Esophagus muscularis mucosa (tissue), 4 donors: Measurements from ENCODE around the gene PET117. TPM values are rescaled to one million over a fixed set of nuclear protein-coding genes. Genes with fewer than 3 reads are reported as not detected.
"Not testable (repeated sequence)": the region's sequence is repeated elsewhere in the genome, so short reads cannot be mapped to it uniquely, and the experiment has no call there.

Experiments used
- DNase-seq: peaks from one replicate; pipeline ENCODE4 v3.0.0-alpha.2; 2017; ENCODE audit errors: extremely low spot score
- H3K27ac ChIP-seq, 4 donors: fragments of 200-600 bp; sonication (generic); replicated peaks in 1 of 4; 1 replicate in 3 of 4; 2 replicates in 1 of 4; pipeline ENCODE4 v1.5.1; 2016 to 2019; ENCODE audit warnings: mild to moderate bottlenecking in 1 of 4
- H3K27me3 ChIP-seq, 4 donors: fragments of 200-600 bp; sonication (generic); one replicate each; pipeline versions ENCODE4 v1.5.1 to v1.6.0; 2016 to 2019
- H3K36me3 ChIP-seq, 4 donors: fragments of 200-600 bp; sonication (generic); one replicate each; pipeline ENCODE4 v1.5.1; 2016 to 2019
- H3K4me1 ChIP-seq, 4 donors: fragments of 200-600 bp; sonication (generic); one replicate each; pipeline ENCODE4 v1.5.1; 2016 to 2019
- H3K4me3 ChIP-seq, 4 donors: fragments of 200-600 bp; sonication (generic); 1 replicate in 2 of 4; 2 replicates in 2 of 4; pipeline ENCODE4 v1.5.1; 2016 to 2019; ENCODE audit warnings: mild to moderate bottlenecking in 4 of 4, moderate library complexity in 1 of 4
- H3K9me3 ChIP-seq, 4 donors: fragments of 200-600 bp; sonication (generic); 1 replicate in 3 of 4; 2 replicates in 1 of 4; pipeline ENCODE4 v1.5.1; 2016 to 2019
- EP300 ChIP-seq: sonication (generic); formaldehyde crosslinking; IDR thresholded peaks from one replicate; pipeline ENCODE4 v1.6.1; 2017; ENCODE audit warnings: antibody characterized with exemption
- POLR2A ChIP-seq: fragments of 450-650 bp; IDR thresholded peaks from one replicate; pipeline ENCODE4 v1.6.1; 2017; ENCODE audit warnings: antibody characterized with exemption, moderate library complexity, mild to moderate bottlenecking, low read depth
- POLR2AphosphoS5 ChIP-seq, 2 donors: sonication (generic); formaldehyde crosslinking; IDR thresholded peaks; one replicate each; pipeline ENCODE4 v1.6.1; 2017; ENCODE audit warnings: antibody characterized with exemption in 2 of 2
- WGBS: methylation state at CpG from one replicate; pipeline ENCODE4 v1.1.5; 2018; 5-methylcytosine and 5-hydroxymethylcytosine counted together
- intact Hi-C: fragments of 100-400 bp; cut with DNase I; formaldehyde crosslinking; loops from one replicate; pipeline ENCODE4 v1.15.1; 2023
- total RNA-seq, 4 donors: library from RNA; depleted of rRNA; stranded (reverse); fragments of >200 nt; gene quantifications; one replicate each; pipeline versions ENCODE4 v1.1.0 to v1.2.1, GENCODE V29; 2016
- TF ChIP-seq, protein P1 (sequence below), 3 experiments: fragments of 200-600 bp in 2 of 3; fragments of 450-650 bp in 1 of 3; sonication (generic) in 2 of 3; IDR thresholded peaks; one replicate each; pipeline ENCODE4 v1.5.1; 2017 to 2019; ENCODE audit warnings: antibody characterized with exemption in 3 of 3, mild to moderate bottlenecking in 2 of 3, moderate library complexity in 1 of 3

The PET117 gene, protein sequence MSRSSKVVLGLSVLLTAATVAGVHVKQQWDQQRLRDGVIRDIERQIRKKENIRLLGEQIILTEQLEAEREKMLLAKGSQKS
- total RNA-seq: 10 to 100 TPM; 13.4 to 28.4 (median 16.9) TPM

DNA sequence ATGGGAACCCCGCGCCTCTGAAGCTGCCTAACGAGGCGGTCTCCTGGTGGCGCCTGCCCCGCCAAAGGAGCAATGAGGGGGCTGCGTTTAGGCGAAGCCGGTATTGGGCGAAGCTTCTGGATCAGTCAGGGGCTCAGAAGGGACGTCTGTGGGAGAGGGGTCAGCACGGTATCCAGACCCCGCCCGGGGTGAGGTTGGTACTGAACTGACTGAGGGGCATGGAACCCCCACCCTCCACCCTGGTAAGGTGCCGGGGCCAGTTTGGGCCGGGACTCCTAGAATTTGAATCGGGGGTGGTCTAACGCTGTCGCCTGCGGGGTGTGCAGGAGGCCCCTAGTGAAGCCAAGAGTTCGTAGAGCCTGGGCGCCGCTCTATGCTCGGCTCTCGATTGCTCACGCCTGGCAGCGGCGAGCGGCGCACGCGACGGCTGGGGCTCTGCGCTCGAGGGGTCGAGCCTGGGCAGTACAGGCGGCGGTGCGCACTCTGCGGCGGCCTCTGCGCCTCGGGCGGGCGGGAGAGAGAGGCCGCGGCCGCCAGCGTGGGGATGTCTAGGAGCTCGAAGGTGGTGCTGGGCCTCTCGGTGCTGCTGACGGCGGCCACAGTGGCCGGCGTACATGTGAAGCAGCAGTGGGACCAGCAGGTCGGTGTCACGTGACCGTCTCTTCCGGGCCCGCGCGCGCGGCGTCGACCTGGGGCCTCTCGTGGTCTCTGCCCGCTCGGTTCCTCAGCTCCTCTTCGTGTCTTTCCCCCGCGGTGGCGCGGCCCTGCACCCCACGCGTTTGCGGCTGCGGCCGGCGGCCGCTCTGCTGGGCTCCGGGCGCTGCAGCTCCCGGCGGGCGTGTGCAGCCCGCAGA is at the start of gene PET117, which contains the start of gene KAT14:
Gene PET117 (plus strand): TSS at position 452 of the 854 bp plus-strand sequence. CDS start 93 bp downstream, at position 545.
Gene KAT14 (plus strand): TSS at position 452 of the 854 bp plus-strand sequence. CDS start 4,798 bp downstream, outside the sequence.
- H3K27me3 ChIP-seq: no peaks in the 10 kb centered on the region
- peak; percentile 23 for TF ChIP-seq POLR2A
- TF ChIP-seq POLR2AphosphoS5 (IDR thresholded peaks at IDR 0.05): peak; percentile 88 to 91
- no peak for TF ChIP-seq EP300
- TF ChIP-seq, protein P1, sequence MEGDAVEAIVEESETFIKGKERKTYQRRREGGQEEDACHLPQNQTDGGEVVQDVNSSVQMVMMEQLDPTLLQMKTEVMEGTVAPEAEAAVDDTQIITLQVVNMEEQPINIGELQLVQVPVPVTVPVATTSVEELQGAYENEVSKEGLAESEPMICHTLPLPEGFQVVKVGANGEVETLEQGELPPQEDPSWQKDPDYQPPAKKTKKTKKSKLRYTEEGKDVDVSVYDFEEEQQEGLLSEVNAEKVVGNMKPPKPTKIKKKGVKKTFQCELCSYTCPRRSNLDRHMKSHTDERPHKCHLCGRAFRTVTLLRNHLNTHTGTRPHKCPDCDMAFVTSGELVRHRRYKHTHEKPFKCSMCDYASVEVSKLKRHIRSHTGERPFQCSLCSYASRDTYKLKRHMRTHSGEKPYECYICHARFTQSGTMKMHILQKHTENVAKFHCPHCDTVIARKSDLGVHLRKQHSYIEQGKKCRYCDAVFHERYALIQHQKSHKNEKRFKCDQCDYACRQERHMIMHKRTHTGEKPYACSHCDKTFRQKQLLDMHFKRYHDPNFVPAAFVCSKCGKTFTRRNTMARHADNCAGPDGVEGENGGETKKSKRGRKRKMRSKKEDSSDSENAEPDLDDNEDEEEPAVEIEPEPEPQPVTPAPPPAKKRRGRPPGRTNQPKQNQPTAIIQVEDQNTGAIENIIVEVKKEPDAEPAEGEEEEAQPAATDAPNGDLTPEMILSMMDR (IDR thresholded peaks at IDR 0.05): no peak
- H3K36me3 ChIP-seq: peaks cover 0 to 6% (median 4%) of the 10 kb centered on the region in 4 donors
- intact Hi-C loops: loop anchor here (5.0 kb wide), 1 partner anchor 150 kb away; the partner anchor contains the start of gene ZNF133
- H3K9me3 ChIP-seq: no peaks in the 10 kb centered on the region
- H3K4me3 ChIP-seq: peak within 1 kb of the TSS; percentile 76 to 96 (median 87)
- under 1% methylated on average over 48 of the region's 87 CpGs for WGBS
- DNase-seq: peak; percentile 96
- H3K4me1 ChIP-seq: peaks cover 21 to 43% (median 41%) of the 10 kb centered on the region in 4 donors
- peak within 1 kb of the TSS; percentile 83 to 92 (median 90) for H3K27ac ChIP-seq

DNA sequence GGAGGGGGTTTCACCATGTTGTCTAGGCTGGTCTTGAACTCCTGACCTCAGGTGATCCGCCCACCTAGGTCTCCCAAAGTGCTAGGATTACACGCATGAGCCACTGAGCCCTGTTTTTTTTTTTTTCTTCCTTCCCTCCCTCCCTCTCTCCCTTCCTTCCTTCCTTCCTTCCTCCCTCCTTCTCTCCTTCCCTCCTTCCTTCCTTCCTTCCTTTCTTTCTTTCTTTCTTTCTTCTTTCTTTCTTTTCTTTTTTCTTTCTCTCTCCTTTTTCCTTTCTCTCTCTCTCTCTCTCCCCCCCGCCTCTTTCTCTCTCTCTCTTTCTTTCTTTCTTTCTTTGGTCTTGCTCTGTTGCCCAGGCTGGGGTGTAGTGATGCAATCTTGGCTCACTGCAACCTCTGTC is 49.4 kb upstream of the PET117 start:
- DNase-seq, H3K27ac ChIP-seq, H3K4me1 ChIP-seq, intact Hi-C loops, H3K4me3 ChIP-seq, H3K9me3 ChIP-seq, H3K27me3 ChIP-seq, H3K36me3 ChIP-seq: not testable (repeated sequence)
- 94% methylated on average over 3 of the region's 3 CpGs for WGBS

DNA sequence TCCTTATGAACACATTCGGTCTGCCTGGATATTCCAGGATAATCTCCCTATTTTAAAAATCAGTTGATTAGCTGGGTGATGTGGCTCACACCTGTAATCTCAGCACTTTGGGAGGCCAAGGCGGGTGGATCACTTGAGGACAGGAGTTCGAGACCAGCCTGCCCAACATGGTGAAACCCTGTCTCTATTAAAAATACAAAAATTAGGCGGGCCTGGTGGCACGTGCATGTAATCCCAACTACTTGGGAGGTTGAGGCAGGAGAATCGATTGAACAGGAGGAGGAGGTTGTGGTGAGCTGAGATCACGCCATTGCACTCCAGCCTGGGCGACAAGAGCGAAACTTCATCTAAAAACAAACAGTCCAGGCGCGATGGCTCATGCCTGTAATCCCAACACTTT is 48.8 kb upstream of the PET117 start:
- DNase-seq, H3K27ac ChIP-seq, H3K27me3 ChIP-seq, H3K4me1 ChIP-seq, intact Hi-C loops, H3K9me3 ChIP-seq, H3K4me3 ChIP-seq, H3K36me3 ChIP-seq: not testable (repeated sequence)
- 93% methylated on average over 11 of the region's 11 CpGs for WGBS

DNA sequence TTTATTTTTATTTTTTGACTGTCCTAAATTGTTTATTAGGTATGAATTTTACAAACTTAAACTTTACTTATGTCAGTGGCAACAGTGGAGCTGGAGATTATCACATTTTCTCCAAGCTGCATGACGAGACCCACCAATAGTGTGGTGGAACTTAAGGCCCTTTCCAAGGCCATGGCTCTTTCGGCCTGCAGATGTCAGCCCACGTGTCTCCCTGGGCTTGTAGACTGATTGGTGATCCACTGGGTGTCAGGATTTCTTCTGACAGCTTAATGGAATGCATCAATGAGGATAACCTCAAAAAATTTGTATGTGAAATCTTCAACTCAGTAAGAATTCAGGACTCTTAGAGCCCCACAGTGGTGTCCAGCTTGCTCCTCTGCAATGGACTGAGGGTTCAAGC is 47.6 kb upstream of the PET117 start:
- 67% methylated on average over 3 of the region's 3 CpGs for WGBS
- Histone ChIP-seq H3K4me1 (no peaks in the 10 kb centered on the region), H3K27ac (no peak overlapping the region), H3K9me3 (no peaks in the 10 kb centered on the region), H3K27me3 (peaks cover 0 to 8% (median 0%) of the 10 kb centered on the region in 4 donors), H3K4me3 (no peak overlapping the region), H3K36me3 (no peaks in the 10 kb centered on the region)
- intact Hi-C loops: no loop called here
- TF ChIP-seq, protein P1 (IDR thresholded peaks at IDR 0.05): no peak
- TF ChIP-seq EP300 (no peak), POLR2A (no peak), POLR2AphosphoS5 (IDR thresholded peaks at IDR 0.05) (no peak)
- no peak for DNase-seq

DNA sequence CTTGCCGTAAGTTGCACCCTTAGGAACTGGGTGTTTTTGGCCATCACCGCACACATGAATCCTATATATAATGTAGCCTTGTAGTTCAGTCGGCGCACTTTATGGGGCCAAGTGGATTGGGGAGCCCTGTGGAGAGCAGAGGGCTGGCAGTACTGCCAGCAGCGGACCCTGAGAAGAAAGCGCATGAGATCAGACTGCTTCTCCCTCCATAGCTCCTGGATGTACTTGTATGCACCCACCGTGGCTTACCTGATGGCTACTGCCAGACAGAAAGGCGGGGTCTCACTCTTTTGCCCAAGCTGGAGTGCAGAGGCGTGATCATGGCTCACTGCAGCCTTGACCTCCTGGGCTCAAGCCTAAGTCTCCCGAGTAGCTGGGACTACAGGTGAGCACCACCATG is 47.2 kb upstream of the PET117 start:
- Histone ChIP-seq H3K27ac (no peak overlapping the region), H3K4me3 (no peak overlapping the region), H3K36me3 (no peaks in the 10 kb centered on the region), H3K27me3 (peaks cover 0 to 8% (median 0%) of the 10 kb centered on the region in 4 donors), H3K4me1 (no peaks in the 10 kb centered on the region), H3K9me3 (no peaks in the 10 kb centered on the region)
- no peak for TF ChIP-seq POLR2AphosphoS5 (IDR thresholded peaks at IDR 0.05)
- TF ChIP-seq POLR2A: no peak
- TF ChIP-seq, protein P1 (IDR thresholded peaks at IDR 0.05): no peak
- TF ChIP-seq EP300: no peak
- DNase-seq: no peak
- 95% methylated on average over 10 of the region's 10 CpGs for WGBS
- intact Hi-C loops: no loop called here
